MM.1S (cell line): ENCODE data around the gene AMFR.

ENCODE experiments used
- DNase-seq: peaks from one replicate; pipeline ENCODE4 v3.0.0-alpha.2; 2015
- H2AFZ ChIP-seq: fragments of 300-600 bp; sonication (generic); 2 replicates; pipeline ENCODE4 v1.6.0; 2016; ENCODE audit warnings: antibody characterized with exemption, low read length
- H3F3A ChIP-seq: fragments of 300-600 bp; sonication (generic); 2 replicates; pipeline ENCODE4 v1.6.1; 2016; ENCODE audit warnings: mild to moderate bottlenecking, antibody characterized with exemption, low read length, moderate library complexity, mixed read lengths; ENCODE audit not compliant: insufficient read depth
- H3K27ac ChIP-seq: fragments of 300-600 bp; sonication (generic); 2 replicates; pipeline ENCODE4 v1.5.1; 2016; ENCODE audit warnings: mild to moderate bottlenecking, low read length
- H3K27me3 ChIP-seq: fragments of 300-600 bp; sonication (generic); replicated peaks from 2 replicates; pipeline ENCODE4 v1.6.0; 2016; ENCODE audit warnings: low read length; ENCODE audit not compliant: insufficient read depth
- H3K36me3 ChIP-seq: fragments of 300-600 bp; sonication (generic); replicated peaks from 2 replicates; pipeline ENCODE4 v1.6.1; 2016; ENCODE audit warnings: mild to moderate bottlenecking, low read length, mixed read lengths; ENCODE audit not compliant: insufficient read depth
- H3K4me1 ChIP-seq: fragments of 300-600 bp; sonication (generic); 2 replicates; pipeline ENCODE4 v1.6.1; 2016; ENCODE audit warnings: low read length, mixed read lengths
- H3K4me2 ChIP-seq: fragments of 300-600 bp; sonication (generic); 2 replicates; pipeline ENCODE4 v1.6.0; 2016; ENCODE audit warnings: low read depth, low read length
- H3K4me3 ChIP-seq: fragments of 300-600 bp; sonication (generic); 2 replicates; pipeline ENCODE4 v1.5.1; 2016; ENCODE audit warnings: low read length, mixed read lengths
- H3K79me2 ChIP-seq: fragments of 300-600 bp; sonication (generic); 2 replicates; pipeline ENCODE4 v1.6.1; 2016; ENCODE audit warnings: mixed run types, low read length, mixed read lengths
- H3K9ac ChIP-seq: fragments of 300-600 bp; sonication (generic); 2 replicates; pipeline ENCODE4 v1.6.1; 2016; ENCODE audit warnings: low read length, mixed read lengths
- H3K9me2 ChIP-seq: fragments of 300-600 bp; sonication (generic); replicated peaks from 2 replicates; pipeline ENCODE4 v1.6.1; 2016; ENCODE audit warnings: mild to moderate bottlenecking, low read length, mixed read lengths; ENCODE audit not compliant: insufficient read depth
- H3K9me3 ChIP-seq: fragments of 300-600 bp; sonication (generic); replicated peaks from 2 replicates; pipeline ENCODE4 v1.6.1; 2016; ENCODE audit warnings: mild to moderate bottlenecking, low read length, mixed read lengths; ENCODE audit not compliant: insufficient read depth
- H4K20me1 ChIP-seq: fragments of 300-600 bp; sonication (generic); 2 replicates; pipeline ENCODE4 v1.6.1; 2016; ENCODE audit warnings: mild to moderate bottlenecking, low read length, moderate library complexity, mixed read lengths; ENCODE audit not compliant: insufficient read depth
- CTCF ChIP-seq: fragments of 300-600 bp; sonication (generic); IDR thresholded peaks from 2 replicates; pipeline ENCODE4 v1.5.1; 2016; ENCODE audit warnings: antibody characterized with exemption, low read length, mixed read lengths
- EZH2 ChIP-seq: fragments of 300-600 bp; sonication (generic); optimal IDR thresholded peaks from 2 replicates; pipeline ENCODE3; 2017; ENCODE audit warnings: low read depth, mild to moderate bottlenecking, antibody characterized with exemption, low read length, mixed read lengths
- EZH2phosphoT487 ChIP-seq: fragments of 300-600 bp; sonication (generic); IDR thresholded peaks from 2 replicates; pipeline ENCODE4 v1.6.1; 2018; ENCODE audit warnings: antibody characterized with exemption, low read length

The AMFR gene

GRCh38 chr16:56352351-56353053, 72.8 kb downstream of the AMFR start:
- Histone ChIP-seq H3K9me3 (no peaks in the 10 kb centered on the region), H3K4me3 (no peak overlapping the region), H3K9me2 (no peaks in the 10 kb centered on the region), H3K4me1 (0 out of 2 replicates have a peak, but pooled peaks cover 7% of the 10 kb centered on the region), H3K79me2 (no peaks in the 10 kb centered on the region), H3K36me3 (no peaks in the 10 kb centered on the region), H3K9ac (no peak overlapping the region), H3K27me3 (peaks cover 28% of the 10 kb centered on the region), H3K27ac (no peak overlapping the region), H4K20me1 (no peaks in the 10 kb centered on the region), H3K4me2 (no peak overlapping the region), H3F3A (peaks cover 8% of the 10 kb centered on the region), H2AFZ (no peak overlapping the region)
- TF ChIP-seq EZH2phosphoT487 (no peak), EZH2 (no peak), CTCF (no peak)
- DNase-seq, result no peak

- H3K9me2 ChIP-seq, result no peaks in the 10 kb centered on the region
- H3K9me3 ChIP-seq, result no peaks in the 10 kb centered on the region
- TF ChIP-seq EZH2phosphoT487, result no peak
- TF ChIP-seq EZH2, result no peak
- no peak for TF ChIP-seq CTCF
- H3K36me3 ChIP-seq, result no peaks in the 10 kb centered on the region
- peaks cover 28% of the 10 kb centered on the region for H3K27me3 ChIP-seq
- no peak overlapping the region for H3K9ac ChIP-seq
- H2AFZ ChIP-seq, result no peak overlapping the region
- no peak for DNase-seq
- H3K79me2 ChIP-seq, result no peaks in the 10 kb centered on the region
- no peaks in the 10 kb centered on the region for H4K20me1 ChIP-seq
- no peak overlapping the region for H3K4me2 ChIP-seq
- H3K4me1 ChIP-seq, result 0 out of 2 replicates have a peak, but pooled peaks cover 4% of the 10 kb centered on the region
- no peak overlapping the region for H3K4me3 ChIP-seq
- no peak overlapping the region for H3K27ac ChIP-seq
- H3F3A ChIP-seq, result no peaks in the 10 kb centered on the region
Observed at GRCh38 chr16:56351481-56351880, 73.9 kb downstream of the AMFR start.

- H3K9ac ChIP-seq, result no peak overlapping the region
- H3K36me3 ChIP-seq, result no peaks in the 10 kb centered on the region
- no peaks in the 10 kb centered on the region for H3K9me2 ChIP-seq
- no peaks in the 10 kb centered on the region for H3F3A ChIP-seq
- H4K20me1 ChIP-seq, result no peaks in the 10 kb centered on the region
- H3K4me1 ChIP-seq, result no peaks in the 10 kb centered on the region
- peaks cover 28% of the 10 kb centered on the region for H3K27me3 ChIP-seq
- H3K27ac ChIP-seq, result no peak overlapping the region
- no peaks in the 10 kb centered on the region for H3K79me2 ChIP-seq
- H3K4me3 ChIP-seq, result no peak overlapping the region
- H3K9me3 ChIP-seq, result no peaks in the 10 kb centered on the region
- TF ChIP-seq EZH2 (no peak), EZH2phosphoT487 (no peak), CTCF (no peak)
- H3K4me2 ChIP-seq, result no peak overlapping the region
- no peak for DNase-seq
- no peak overlapping the region for H2AFZ ChIP-seq
Observed at GRCh38 chr16:56350491-56351405, 74.6 kb downstream of the AMFR start.
